HCT116 (cell line): ENCODE measurements around the gene SORCS2.

Experiments
- CBX3 ChIP-seq: IDR thresholded peaks from 2 replicates; pipeline ENCODE4 v1.6.1; 2012; ENCODE audit warnings: low read depth
- CEBPB ChIP-seq: IDR thresholded peaks from 2 replicates; pipeline ENCODE4 v1.6.1; 2012; ENCODE audit warnings: low read depth
- EGR1 ChIP-seq: IDR thresholded peaks from 2 replicates; pipeline ENCODE4 v1.6.1; 2012; ENCODE audit warnings: low read depth
- ELF1 ChIP-seq: IDR thresholded peaks from 2 replicates; pipeline ENCODE4 v1.6.1; 2012; ENCODE audit warnings: low read depth, borderline replicate concordance
- EZH2 ChIP-seq: fragments of 200-600 bp; sonication (generic); IDR thresholded peaks from 2 replicates; pipeline ENCODE4 v1.6.1; 2017; ENCODE audit warnings: antibody characterized with exemption, mixed run types
- EZH2phosphoT487 ChIP-seq: fragments of 200-600 bp; IDR thresholded peaks from 2 replicates; pipeline ENCODE4 v1.6.1; 2018; ENCODE audit warnings: antibody characterized with exemption, borderline replicate concordance
- FOSL1 ChIP-seq: IDR thresholded peaks from 2 replicates; pipeline ENCODE4 v1.6.1; 2012; ENCODE audit warnings: low read depth
- POLR2A ChIP-seq: IDR thresholded peaks from 2 replicates; pipeline ENCODE4 v1.7.0; 2011; ENCODE audit warnings: borderline replicate concordance; ENCODE audit not compliant: insufficient read depth, insufficient read length; ENCODE audit errors: extremely low read depth
- POLR2AphosphoS5 ChIP-seq: IDR thresholded peaks from 2 replicates; pipeline ENCODE4 v1.6.1; 2011; ENCODE audit warnings: mild to moderate bottlenecking, low read depth, low read length, moderate library complexity
- RAD21 ChIP-seq: IDR thresholded peaks from 2 replicates; pipeline ENCODE4 v1.6.1; 2012; ENCODE audit warnings: low read depth, mild to moderate bottlenecking
- ZNF274 ChIP-seq: fragments of 200-500 bp; sonication (Bioruptor generic); IDR thresholded peaks from 2 replicates; pipeline ENCODE4 v1.6.1; 2014; ENCODE audit warnings: mild to moderate bottlenecking, low read depth, low read length, inconsistent platforms
- TF ChIP-seq, protein P1 (sequence below), 3 experiments: fragments of 200-600 bp in 1 of 3; sonication (generic) in 1 of 3; IDR thresholded peaks in 2 of 3; conservative IDR thresholded peaks in 1 of 3; 2 replicates each; pipeline ENCODE4 v1.5.1; 2012 to 2017; ENCODE audit warnings: low read depth in 2 of 3, low read length in 2 of 3, antibody characterized with exemption in 1 of 3, borderline replicate concordance in 1 of 3, control low read depth in 1 of 3, mild to moderate bottlenecking in 1 of 3, mixed read lengths in 1 of 3, mixed run types in 1 of 3, moderate library complexity in 1 of 3; ENCODE audit not compliant: insufficient read depth in 1 of 3

GRCh38 chr4:7191546-7192251 is 639 bp upstream of the SORCS2 start:
- no peak for TF ChIP-seq POLR2A
- TF ChIP-seq, protein P1, sequence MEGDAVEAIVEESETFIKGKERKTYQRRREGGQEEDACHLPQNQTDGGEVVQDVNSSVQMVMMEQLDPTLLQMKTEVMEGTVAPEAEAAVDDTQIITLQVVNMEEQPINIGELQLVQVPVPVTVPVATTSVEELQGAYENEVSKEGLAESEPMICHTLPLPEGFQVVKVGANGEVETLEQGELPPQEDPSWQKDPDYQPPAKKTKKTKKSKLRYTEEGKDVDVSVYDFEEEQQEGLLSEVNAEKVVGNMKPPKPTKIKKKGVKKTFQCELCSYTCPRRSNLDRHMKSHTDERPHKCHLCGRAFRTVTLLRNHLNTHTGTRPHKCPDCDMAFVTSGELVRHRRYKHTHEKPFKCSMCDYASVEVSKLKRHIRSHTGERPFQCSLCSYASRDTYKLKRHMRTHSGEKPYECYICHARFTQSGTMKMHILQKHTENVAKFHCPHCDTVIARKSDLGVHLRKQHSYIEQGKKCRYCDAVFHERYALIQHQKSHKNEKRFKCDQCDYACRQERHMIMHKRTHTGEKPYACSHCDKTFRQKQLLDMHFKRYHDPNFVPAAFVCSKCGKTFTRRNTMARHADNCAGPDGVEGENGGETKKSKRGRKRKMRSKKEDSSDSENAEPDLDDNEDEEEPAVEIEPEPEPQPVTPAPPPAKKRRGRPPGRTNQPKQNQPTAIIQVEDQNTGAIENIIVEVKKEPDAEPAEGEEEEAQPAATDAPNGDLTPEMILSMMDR (IDR thresholded peaks at IDR 0.05 in 2 of 3, conservative IDR thresholded peaks at IDR 0.05 in 1 of 3; ENCODE audit: borderline replicate concordance in 1 of 3, insufficient read depth in 1 of 3, low read depth in 2 of 3, low read length in 2 of 3) = no peak
- TF ChIP-seq POLR2AphosphoS5 = no peak
- TF ChIP-seq EZH2 = no peak
- TF ChIP-seq ELF1 = no peak
- no peak for TF ChIP-seq EZH2phosphoT487
- no peak for TF ChIP-seq EGR1
- no peak for TF ChIP-seq RAD21
- TF ChIP-seq CBX3 = no peak
- TF ChIP-seq FOSL1 = no peak
- TF ChIP-seq ZNF274 = no peak
- TF ChIP-seq CEBPB = no peak
